SK-N-MC (cell line): ENCODE data around the gene R3HCC1L.

Experiments
- EZH2 ChIP-seq: fragments of 200-600 bp; sonication (generic); IDR thresholded peaks from one replicate; pipeline ENCODE4 v1.6.1; 2017; ENCODE audit warnings: antibody characterized with exemption
- POLR2AphosphoS5 ChIP-seq: IDR thresholded peaks from 2 replicates; pipeline ENCODE4 v1.6.1; 2012; ENCODE audit warnings: mild to moderate bottlenecking, low read depth, low read length, borderline replicate concordance

DNA sequence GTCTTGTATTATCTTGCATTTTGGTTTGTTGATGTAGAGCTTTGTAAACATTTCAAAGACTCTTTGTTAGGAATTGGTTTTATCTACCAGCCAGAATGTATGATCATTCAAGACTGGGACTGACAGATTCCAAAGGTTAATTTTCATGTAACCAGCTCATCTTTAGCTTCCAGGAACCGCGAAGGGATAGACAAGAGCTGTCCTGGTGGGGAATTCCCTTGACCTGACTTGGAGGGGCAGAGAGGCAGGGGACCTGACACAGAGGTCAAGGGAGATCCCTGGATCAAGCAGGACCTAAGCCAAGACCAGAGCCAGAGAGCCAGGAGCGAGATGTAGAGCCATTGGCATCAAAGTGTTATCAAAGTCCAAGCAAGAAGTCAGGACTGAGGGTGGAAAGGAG lies 140.1 kb downstream of the R3HCC1L start:
- no peak for TF ChIP-seq POLR2AphosphoS5
- no peak for TF ChIP-seq EZH2
